Activated naive CD8-positive, alpha-beta T cell treated with anti-CD3 and anti-CD28 coated beads, Interleukin-2, amount 50 U/mL, for 16 hours (primary cell): ENCODE measurements around the gene BACH1.

Experiments
- DNase-seq: peaks from one replicate; pipeline ENCODE4 v3.0.0-alpha.2; 2020; ENCODE audit warnings: low read depth, low spot score

BACH1 gene

DNA sequence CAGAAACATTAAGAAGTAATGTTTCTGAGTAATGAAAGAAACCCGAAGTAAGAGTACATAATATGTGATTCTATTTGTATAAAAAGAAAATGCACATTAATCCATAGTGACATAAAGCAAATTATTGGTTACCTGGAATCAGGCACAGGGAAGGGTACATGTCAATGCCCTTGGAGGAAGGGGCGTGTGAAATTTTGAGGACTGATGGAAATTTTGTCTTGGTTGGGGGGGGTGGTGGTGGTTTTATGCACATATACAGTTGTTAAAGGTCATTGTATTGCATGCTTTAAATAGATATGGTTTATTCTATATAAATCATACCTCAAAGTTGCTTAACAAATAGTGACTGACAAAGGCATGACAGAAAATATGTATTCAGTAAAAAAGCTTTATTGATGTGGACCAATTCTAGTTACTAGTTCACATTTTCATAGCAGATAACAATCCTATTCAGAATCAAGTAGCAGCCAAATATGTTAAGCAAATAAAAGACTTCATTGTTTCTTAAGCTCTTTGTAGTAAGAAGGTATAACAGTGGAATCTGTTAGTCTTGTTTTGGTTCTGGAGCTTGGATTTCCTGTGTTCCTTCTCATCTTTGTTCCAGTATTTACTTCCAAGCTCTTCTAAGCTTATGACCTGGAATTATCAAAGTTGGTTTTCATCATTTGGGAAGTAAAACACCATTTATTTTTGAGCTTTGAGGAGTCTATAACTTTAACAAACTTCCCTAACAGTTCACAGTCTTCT is 15.1 kb downstream of the BACH1 start:
- DNase-seq, result no peak

DNA sequence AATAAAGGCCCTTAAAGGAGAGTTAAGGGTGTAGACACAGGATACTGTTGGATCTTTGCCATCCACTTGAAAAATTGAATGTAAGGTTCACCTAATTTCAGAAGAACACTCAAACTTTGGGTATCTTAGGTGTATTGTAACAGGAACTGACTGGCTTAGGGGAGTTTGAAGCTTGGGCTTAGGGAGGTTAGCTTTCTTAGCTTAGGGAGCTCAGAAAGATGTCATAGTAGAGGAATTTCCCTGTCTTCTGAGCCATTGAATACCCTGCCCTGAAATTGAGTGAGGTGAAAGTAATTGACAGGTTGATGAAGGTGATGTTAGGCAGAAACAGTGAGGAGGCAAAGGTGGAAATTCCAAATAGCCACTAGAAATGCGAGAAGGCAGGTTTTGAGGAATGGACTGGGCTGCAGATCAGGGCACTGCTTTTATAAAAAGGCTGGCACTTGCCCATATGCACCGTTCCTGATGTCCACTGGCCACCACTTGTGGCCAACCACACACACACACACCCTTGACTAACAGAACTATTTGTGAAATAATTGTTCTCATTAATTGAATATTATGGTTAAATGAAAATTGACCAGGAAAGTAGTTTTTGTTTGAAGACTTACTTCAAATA is 16.5 kb downstream of the BACH1 start:
- DNase-seq, result no peak

DNA sequence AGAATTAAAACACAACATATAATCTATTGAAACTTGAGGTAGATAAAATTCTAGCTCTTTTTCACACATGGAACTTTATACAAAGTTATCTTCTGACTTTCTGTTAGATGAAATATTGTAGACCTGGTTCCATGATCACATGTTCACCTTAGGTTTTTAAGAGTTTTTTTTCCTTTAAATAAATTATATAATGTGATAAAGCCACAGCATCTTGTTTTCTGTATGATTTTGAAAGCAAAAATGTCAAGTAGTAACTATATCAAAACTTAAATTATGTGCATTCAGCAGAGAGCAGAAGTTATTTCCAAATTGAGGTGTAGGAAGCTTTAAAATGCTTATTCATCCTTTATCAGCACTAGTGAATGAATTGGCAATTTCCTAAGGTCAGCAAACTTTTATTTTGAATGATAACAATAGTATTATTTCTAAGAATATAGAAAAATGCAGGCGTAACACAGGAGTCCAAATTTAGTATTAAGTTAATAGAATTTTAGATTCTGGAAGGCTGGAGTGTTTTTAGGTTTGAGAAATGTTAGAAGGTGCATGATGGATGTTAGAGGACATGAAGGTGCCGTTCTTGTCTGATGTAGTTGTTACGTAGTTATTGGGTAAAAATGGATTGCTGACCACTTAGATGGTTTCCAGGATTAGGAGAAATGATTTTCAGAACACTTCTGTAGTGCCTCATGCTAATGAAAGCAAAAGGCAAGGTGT is 17.5 kb downstream of the BACH1 start:
- DNase-seq, result no peak

DNA sequence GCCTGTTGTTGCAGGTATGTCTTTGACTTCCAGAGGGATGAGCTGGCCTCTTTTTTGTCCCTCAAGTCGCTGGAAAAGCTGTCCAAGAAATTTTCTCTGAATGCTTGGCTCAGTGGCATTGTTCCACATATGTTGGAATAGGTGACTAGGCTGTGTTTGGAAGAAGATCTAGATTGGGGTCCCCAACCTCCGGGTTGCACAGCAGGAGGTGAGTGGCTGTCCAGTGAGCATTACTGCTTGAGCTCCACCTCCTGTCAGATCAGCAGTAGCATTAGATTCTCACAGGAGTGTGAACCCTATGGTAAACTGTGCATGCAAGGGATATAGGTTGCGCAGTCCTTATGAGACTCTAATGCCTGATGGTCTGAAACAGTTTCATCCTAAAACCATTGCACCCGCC is 18.1 kb downstream of the BACH1 start:
- no peak for DNase-seq

DNA sequence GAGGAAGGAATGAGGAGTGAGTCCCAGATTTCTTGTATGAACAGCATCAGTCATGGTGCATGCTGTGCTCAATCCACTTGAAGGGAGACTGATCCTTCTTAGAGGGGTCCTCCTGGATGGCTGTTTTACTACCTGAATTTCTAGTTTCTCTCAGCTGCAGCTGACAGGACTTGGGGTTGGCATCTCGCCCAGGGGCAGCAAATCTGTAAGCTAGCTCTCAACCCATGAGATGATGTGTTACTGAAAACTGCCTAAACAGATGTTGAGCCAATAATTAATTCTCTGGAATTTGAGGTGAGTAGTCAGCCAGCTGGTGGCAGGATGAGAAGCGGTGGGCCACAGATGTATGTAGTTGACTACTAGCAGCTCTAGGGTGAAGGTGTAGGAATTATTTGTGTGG is 19.6 kb downstream of the BACH1 start:
- DNase-seq, result no peak

DNA sequence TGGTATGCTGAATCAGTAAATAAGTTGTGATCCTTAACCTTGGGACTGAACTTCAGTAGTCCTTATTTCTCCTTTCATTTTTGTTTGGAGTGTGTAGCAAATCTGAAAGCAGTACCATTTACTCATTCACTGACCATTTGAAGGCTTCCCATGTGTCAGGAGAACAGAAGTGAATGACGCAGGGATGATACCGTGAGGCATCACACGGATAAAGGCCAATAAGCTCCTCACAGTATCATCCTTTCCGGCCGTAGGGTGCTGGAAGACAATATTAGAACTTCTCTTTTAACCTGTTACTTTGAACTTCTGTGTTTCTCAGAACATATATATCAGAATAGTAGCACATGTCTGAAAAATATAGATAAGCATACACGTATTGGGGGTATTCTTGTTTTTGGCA is 21.3 kb downstream of the BACH1 start:
- DNase-seq, result no peak

DNA sequence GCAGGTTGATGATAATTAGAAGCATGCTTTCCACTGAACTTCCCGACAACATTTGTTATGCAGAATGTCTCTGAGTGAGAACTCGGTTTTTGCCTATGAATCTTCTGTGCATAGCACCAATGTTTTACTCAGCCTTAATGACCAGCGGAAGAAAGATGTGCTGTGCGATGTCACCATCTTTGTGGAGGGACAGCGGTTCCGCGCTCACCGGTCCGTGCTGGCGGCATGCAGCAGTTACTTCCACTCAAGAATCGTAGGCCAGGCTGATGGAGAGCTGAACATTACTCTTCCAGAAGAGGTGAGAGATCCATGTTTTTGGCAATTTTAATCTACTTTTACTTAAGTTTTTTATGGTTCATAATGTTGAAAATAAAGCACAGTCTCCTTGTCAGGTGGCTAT is 22.5 kb downstream of the BACH1 start:
- DNase-seq, result no peak

DNA sequence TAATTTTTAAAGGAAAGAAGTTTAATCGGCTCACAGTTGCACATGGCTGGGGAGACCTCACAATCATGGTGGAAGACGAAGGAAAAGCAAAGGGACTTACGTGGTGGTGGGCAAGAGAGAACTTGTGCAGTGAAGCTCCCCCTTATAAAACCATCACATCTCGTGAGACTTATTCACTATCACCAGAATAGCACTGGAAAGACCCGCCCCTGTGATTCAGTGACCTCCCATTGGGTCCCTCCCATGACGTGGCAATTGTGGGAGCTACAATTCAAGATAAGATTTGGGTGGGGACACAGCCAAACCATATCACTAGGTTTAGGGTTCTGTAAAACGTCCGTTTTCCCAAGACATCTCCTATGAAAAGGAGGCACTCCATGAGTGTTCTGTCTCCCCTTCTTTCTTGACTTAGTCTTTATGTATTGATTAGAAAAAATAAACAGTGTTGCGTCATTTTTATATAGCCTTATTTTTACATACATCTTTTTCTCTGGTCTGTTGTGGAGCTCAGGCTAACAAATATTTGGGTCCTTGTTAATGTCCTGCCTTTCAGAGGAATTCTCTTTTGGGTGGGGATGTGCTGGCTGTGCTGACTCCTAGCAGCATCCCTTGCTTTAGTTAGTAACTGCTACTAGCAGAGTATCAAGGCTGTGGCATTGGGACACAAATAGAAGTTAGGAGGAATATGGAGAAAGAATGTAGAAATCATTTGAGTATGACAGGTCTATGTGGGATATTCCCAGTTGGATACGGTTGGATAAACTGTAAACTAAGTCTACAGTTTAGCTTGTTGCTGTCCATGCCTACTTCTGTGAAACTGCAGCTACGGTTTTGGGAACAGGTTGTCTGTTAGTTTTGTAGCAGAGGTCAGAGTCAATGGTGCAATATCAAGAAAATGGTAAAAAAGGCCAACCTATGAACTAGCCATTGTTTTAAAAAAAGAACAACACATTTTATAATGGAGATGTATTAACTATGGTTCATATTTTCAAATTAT is 23.5 kb downstream of the BACH1 start:
- DNase-seq, result no peak

DNA sequence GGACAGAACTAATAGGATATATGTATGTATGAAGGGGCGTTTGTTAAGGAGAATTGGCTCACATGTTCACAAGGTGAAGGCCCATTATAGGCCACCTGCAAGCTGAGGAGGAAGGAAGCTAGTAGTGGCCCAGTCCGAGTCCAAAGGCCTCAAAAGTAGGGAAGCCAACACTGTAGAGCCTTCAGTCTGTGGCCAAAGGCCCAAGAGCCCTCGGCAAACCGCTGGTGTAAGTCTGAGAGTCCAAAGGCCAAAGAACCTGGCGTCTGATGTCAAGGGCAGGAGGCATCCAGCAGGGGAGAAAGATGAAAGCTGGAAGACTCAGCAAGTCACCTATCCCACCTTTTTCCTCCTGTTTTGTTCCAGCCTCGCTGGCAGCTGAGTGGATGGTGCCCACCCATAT is 24.5 kb downstream of the BACH1 start:
- no peak for DNase-seq

DNA sequence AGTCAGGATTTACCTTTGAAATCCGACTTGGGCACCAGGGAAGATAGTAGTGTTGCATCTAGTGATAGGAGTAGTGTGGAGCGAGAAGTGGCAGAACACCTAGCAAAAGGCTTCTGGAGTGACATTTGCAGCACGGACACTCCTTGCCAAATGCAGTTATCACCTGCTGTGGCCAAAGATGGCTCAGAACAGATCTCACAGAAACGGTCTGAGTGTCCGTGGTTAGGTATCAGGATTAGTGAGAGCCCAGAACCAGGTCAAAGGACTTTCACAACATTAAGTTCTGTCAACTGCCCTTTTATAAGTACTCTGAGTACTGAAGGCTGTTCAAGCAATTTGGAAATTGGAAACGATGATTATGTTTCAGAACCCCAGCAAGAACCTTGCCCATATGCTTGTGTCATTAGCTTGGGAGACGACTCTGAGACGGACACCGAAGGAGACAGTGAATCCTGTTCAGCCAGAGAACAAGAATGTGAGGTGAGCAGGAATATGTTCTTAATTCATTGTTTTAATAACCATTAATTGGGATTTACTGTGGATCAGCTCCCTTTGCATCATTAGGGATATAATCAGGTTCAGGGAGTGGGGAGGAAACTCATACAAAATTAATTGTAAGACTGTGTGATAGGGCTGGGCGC is 28.3 kb downstream of the BACH1 start:
- no peak for DNase-seq

DNA sequence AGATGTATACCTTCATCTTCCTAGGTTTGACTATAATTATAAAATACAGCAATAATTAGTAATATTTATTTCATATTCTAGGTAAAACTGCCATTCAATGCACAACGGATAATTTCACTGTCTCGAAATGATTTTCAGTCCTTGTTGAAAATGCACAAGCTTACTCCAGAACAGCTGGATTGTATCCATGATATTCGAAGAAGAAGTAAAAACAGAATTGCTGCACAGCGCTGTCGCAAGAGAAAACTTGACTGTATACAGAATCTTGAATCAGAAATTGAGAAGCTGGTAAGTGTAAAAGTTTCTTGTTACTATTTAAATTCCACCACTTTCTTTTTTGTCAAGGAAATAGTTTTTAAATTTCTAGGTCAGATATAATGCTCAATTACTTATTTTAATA is 30.7 kb downstream of the BACH1 start:
- DNase-seq, result no peak

DNA sequence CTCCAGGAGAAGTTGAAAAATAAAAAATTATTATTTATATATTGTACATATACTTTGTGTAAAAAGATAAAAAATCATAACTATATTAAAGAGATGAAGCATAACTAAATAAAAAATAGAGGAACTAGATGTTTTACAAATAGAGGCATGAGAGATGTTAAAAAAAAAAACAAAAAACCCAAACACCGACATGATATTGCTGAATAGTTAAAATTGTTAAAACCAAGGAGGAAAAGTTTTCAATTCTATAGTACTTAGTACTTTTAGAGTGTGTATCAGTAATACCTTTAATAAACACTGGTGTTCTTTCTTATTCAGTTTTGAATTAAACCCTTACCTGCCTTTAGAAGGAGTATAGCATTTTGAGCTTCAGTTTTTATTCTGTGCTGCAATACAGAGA is 32.1 kb downstream of the BACH1 start:
- no peak for DNase-seq

DNA sequence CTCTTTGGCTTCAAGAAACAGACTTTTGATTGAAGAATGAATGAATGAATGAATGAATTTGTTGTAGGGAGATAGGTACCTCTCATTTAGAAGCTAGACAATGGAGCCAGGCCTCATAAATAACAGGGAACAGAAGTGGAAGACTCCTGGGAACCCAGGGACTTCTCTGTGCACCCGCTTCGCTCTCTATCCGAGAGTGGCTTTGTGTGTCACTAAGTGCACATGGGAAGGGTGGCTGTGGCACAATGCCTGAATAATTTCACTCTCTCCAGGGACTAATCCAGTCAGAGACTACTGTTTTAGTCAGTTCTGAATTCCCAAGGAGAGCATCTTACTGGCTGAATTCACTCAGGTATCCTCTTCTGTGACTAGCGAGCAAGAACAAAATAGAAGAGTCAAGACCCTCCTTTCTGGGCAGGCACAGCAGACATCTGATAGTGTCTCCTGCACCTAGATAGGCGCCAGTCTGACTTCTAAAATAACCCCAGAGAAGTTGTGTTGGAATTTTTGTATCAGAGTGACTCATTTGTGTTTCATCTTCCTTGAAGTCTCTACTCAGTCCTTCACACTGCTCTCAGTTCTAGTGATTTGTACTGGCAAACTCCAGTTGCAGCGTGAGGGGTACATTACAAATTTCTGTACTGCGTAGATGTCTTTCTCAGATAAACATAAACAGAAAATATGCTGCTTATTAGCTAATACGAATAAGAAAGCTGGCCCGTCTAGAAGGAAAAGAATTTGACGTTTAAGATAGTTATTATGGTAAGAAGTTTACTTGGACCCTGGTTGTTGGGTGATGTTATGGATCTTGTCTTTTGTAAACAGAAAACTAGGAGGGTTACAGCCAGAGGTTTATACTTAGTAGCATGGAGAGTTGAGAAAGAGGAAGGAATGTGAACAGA is 34.0 kb downstream of the BACH1 start:
- no peak for DNase-seq

DNA sequence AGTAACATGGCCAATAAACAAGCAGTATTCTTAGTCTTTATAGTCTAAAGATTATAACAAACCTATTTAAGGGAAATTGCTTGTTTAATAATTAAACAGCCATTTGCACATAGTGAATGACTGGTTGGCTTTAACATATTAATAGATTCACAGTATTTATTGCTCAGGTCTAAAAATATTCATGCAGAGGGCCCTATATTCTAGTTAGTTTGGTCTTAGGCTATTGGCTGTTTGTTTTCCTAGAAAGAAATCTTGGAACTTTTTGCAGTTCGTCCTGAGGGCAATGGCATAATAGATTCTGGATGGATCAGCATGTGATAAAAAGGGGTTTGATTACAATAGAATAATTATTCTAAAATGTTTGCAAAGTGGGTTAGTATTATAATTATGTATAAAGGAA is 34.7 kb downstream of the BACH1 start:
- DNase-seq, result no peak

DNA sequence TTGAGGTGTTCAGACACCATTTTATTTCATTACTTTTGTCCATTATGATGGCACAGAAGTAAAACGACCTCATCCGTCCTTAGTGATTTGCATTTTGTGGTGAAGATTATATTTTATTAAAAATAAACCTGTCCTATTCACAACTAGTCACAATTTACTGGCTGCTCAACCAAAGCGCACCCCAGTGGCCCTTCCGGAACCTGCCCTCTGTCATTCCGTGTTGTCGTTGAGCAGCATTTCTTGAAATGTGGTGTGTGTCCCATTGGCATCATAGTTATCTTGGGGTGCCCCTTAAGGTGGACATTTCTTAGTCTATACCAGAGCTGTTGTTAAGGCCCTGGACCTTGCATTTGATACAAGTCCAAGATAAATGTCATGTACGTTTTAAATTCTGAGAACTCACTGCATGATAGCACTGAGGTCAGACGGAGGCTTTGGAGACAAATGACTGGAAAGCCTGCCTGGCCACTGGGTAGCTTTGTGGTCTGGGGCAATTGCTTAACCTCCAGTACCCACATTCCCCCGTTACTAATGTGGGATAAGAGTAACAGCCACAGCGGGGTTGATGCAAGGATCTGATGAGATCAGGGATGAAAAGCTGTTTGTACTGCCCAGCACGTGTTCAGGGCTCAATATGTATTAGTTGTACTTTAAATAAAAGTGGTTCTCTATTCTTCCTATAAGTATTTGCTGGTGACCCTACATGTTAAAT is 36.2 kb downstream of the BACH1 start:
- DNase-seq, result no peak

DNA sequence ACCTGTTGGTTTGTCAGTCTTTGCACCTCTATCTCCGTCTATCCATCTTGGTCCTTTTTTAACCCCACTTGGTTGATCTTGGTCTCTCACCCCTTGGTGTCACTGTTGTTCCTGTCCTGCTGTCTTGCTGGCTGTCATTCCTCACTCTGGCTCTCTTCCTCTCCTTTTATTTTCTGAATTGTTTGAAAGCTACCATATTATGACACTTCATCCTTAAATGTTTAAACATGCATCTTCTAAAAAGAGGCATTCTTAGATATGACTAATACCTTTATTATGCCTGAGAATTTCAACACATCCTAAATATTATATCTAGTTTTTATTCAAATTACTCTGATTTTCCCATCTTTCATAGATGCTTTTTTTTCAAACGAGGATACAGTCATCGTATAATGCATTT is 37.0 kb downstream of the BACH1 start:
- DNase-seq, result no peak

DNA sequence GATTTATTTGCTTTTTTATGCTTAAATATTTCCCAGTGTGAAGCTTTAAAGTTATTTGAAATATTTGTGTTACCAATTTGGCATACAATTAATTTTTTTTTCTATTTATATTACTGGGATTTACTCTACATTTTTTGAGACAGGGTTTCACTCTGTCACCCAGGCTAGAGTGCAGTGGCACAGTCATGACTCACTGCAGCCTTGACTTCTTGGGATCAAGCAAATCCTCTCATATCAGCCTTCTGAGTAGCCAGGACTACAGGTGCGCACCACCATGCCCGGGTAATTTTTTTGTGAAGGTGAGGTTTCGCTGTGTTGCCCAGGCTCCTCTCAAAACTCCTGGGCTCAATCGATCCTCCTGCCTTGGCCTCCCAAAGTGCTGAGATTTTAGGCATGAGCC is 39.5 kb downstream of the BACH1 start:
- DNase-seq, result no peak

DNA sequence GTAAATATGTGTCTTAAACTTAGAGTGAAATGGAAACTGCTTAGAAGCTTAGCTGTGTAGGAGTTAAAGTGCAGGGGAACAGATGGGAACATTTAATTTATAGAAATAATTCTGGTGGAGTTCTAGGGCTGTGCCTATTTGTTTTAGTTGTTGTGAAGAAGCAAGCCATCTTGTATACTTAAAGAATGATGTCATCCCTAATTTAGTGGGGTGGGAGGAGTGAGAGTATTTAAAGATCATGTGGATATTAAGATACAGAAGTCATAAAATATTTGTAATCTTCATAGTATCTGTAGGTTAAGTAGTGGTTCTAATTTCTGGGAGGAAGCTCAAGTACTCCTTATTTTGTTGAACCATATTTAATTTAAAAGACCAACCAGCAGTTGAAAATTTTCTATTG is 41.5 kb downstream of the BACH1 start:
- no peak for DNase-seq

DNA sequence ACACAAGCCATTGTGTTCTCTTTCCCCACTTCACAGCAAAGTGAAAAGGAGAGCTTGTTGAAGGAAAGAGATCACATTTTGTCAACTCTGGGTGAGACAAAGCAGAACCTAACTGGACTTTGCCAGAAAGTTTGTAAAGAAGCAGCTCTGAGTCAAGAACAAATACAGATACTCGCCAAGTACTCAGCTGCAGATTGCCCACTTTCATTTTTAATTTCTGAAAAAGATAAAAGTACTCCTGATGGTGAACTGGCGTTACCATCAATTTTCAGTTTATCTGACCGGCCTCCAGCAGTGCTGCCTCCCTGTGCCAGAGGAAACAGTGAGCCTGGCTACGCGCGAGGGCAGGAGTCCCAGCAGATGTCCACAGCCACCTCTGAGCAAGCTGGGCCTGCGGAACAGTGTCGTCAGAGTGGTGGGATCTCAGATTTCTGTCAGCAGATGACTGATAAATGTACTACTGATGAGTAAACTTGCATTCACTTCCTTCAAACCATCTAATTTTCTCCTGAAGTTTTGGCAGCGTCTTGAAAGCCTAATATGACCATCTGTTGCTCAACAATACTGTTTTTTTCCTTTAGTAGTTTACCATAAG is 43.7 kb downstream of the BACH1 start:
- no peak for DNase-seq
